ENCODE measurements around the gene MAP7. TPM values are rescaled to one million over a fixed set of nuclear protein-coding genes. Genes with fewer than 3 reads are reported as not detected.

MAP7 gene
- total RNA-seq (10 to 100 TPM; 16.8 to 22.0 TPM), polyA plus RNA-seq (ENCODE audit: insufficient read length in 6 of 6) (10 to 100 TPM; 15.7 to 18.7 (median 17.3) TPM)
- long read RNA-seq, donor 1, result 0 reads
- long read RNA-seq, donor 2, result 0 reads
- long read RNA-seq, donor 3, full-length matches to known transcripts, result 3 of 3 reads
- long read RNA-seq, donor 3, partial matches to known transcripts, result 0 of 3 reads
- long read RNA-seq, donor 3, other reads (novel, unspliced or antisense), result 0 of 3 reads
- long read RNA-seq, donor 4, partial matches to known transcripts, result 4 of 5 reads
- long read RNA-seq, donor 4, other reads (novel, unspliced or antisense), result 1 of 5 reads
- long read RNA-seq, donor 5, full-length matches to known transcripts, result 1 of 1 reads
- long read RNA-seq, donor 5, partial matches to known transcripts, result 0 of 1 reads
- long read RNA-seq, donor 5, other reads (novel, unspliced or antisense), result 0 of 1 reads
- long read RNA-seq, donor 6, full-length matches to known transcripts, result 1 of 1 reads
- long read RNA-seq, donor 6, partial matches to known transcripts, result 0 of 1 reads
- long read RNA-seq, donor 6, other reads (novel, unspliced or antisense), result 0 of 1 reads
- long read RNA-seq, donor 7, full-length matches to known transcripts, result 1 of 1 reads
- long read RNA-seq, donor 7, partial matches to known transcripts, result 0 of 1 reads
- long read RNA-seq, donor 7, other reads (novel, unspliced or antisense), result 0 of 1 reads
- long read RNA-seq, donor 8, full-length matches to known transcripts, result 3 of 3 reads
- long read RNA-seq, donor 8, partial matches to known transcripts, result 0 of 3 reads
- long read RNA-seq, donor 8, other reads (novel, unspliced or antisense), result 0 of 3 reads
- long read RNA-seq, donor 9, result 0 reads
- long read RNA-seq, donor 10, full-length matches to known transcripts, result 1 of 4 reads
- long read RNA-seq, donor 10, partial matches to known transcripts, result 3 of 4 reads
- long read RNA-seq, donor 10, other reads (novel, unspliced or antisense), result 0 of 4 reads
- long read RNA-seq, donor 11, partial matches to known transcripts, result 7 of 7 reads
- long read RNA-seq, donor 11, other reads (novel, unspliced or antisense), result 0 of 7 reads
- long read RNA-seq, donor 12, full-length matches to known transcripts, result 1 of 1 reads
- long read RNA-seq, donor 12, partial matches to known transcripts, result 0 of 1 reads
- long read RNA-seq, donor 12, other reads (novel, unspliced or antisense), result 0 of 1 reads

DNA sequence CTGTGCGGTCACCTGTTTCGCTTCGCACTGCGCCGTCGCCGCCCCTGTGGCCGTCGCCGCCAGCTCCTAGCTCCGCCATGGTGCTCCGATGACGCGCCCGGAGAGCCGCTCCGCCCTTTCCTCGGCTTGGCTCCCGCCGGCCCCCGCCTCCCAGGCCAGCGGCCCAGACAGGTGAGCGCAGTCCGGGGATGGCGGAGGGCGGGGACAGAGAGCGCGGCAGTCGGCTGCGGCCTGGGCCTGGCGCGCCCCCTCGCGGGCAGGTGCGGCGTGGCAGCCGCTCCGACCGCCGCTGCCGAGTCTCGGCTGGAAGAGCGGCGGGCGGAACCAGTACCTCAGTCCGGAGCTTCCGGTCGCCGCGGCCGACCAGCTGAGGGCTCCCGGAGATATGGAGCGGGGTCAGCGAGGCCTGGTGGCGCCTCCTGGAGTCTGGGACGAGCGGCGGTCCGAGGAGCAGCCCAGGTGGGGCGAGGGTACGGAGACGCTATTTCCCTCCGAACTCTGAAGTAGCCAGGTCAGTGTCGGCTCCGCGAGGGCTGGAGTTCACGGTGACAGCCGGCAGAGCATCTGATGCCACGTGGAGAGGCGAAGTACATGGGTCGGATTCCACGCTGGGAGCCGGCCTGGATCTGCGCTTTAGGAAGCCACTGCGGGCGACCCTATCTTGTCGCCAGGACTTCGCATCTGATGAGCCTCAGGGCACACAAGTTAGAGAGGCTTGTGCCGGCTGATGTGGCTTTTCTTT, at the start of gene MAP7:
Gene MAP7 (minus strand): TSS at position 93 of the 742 bp plus-strand sequence. CDS start 14 bp downstream, at position 79.
- TF ChIP-seq, protein P1, sequence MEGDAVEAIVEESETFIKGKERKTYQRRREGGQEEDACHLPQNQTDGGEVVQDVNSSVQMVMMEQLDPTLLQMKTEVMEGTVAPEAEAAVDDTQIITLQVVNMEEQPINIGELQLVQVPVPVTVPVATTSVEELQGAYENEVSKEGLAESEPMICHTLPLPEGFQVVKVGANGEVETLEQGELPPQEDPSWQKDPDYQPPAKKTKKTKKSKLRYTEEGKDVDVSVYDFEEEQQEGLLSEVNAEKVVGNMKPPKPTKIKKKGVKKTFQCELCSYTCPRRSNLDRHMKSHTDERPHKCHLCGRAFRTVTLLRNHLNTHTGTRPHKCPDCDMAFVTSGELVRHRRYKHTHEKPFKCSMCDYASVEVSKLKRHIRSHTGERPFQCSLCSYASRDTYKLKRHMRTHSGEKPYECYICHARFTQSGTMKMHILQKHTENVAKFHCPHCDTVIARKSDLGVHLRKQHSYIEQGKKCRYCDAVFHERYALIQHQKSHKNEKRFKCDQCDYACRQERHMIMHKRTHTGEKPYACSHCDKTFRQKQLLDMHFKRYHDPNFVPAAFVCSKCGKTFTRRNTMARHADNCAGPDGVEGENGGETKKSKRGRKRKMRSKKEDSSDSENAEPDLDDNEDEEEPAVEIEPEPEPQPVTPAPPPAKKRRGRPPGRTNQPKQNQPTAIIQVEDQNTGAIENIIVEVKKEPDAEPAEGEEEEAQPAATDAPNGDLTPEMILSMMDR (IDR thresholded peaks at IDR 0.05), result peak; percentile 90 to 95
- DNase-seq (peak in 3 of 4 donors; percentile 84 to 94 (median 86)), ATAC-seq (peak; percentile 97)
- H3K4me1 ChIP-seq, result peaks cover 4 to 19% of the 10 kb centered on the region in 2 donors
- H3K27ac ChIP-seq, result peak within 1 kb of the TSS; percentile 48 to 66
- H3K36me3 ChIP-seq, result peaks cover 0 to 7% of the 10 kb centered on the region in 2 donors
- peak within 1 kb of the TSS; percentile 58 to 68 for H3K4me3 ChIP-seq
- intact Hi-C loops (cut with DNase I), result no loop called here
- peaks cover 8 to 35% of the 10 kb centered on the region in 2 donors for H3K27me3 ChIP-seq
- no peaks in the 10 kb centered on the region for H3K9me3 ChIP-seq

DNA sequence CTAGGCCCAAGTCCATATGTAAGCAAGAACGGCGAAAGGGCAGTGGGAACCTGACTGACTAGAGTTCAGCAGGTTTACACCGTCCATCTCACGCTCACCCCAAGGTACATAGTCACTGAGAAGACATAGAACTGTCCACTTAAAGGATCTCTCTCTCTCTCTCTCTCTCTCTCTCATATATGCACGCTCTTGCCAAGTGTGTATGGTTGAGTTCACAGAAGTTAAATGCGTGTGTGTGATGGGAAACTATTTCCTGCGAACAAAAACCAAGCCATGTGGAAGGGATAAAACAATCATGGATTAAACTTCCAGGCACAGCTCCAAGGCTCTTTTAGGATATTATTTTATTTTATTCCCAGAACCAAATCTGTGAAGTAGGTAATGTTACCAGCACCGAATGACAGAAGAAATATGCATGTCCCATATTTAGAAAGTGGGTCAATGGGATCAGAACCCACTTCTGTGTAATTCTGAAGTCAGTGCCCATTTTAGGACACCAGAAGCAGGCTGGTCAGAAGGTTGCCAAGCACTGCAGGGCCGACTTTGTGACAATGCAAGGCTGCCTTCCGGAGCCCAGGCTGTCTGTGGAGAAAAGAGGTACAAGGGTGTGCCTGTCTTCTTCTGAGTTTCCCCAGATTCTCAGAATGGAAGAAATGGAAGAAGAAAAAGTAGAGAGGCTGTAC, 49.2 kb upstream of the MAP7 start:
- TF ChIP-seq, protein P1 (IDR thresholded peaks at IDR 0.05), result no peak
- H3K27ac ChIP-seq, result no peak overlapping the region
- peaks cover 0 to 52% of the 10 kb centered on the region in 2 donors for H3K36me3 ChIP-seq
- ATAC-seq (no peak), DNase-seq (peak in 1 of 4 donors; percentile 16)
- no peak overlapping the region for H3K4me3 ChIP-seq
- H3K4me1 ChIP-seq, result peaks cover 0 to 9% of the 10 kb centered on the region in 2 donors
- intact Hi-C loops (cut with DNase I), result loop anchor here in 1 of 2 donors (10.0 kb wide), 1 partner anchor 195 kb away; the partner anchor contains the start of gene MAP3K5
- no peaks in the 10 kb centered on the region for H3K27me3 ChIP-seq
- H3K9me3 ChIP-seq, result no peaks in the 10 kb centered on the region

DNA sequence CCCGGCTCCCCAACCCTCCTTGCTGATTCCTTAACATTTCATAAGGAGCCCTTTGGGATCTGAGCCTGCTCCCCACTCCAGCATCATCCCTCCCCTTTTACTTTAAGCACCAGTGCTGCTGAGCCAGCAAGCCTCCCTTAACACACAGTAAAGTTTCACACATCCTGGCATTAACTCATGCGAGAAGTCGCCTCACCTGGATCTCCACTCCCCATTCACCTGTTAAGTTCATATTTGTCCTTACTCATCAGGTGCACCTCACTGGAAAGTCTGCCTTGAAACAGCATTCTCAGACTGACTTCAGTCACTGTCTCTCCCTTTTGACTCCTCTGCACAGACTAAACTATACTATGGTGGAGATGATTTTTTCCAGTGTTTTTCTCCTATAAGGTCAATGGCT, 47.8 kb upstream of the MAP7 start:
- no peak for DNase-seq
- no peak overlapping the region for H3K4me3 ChIP-seq
- intact Hi-C loops (cut with DNase I), result no loop called here
- no peaks in the 10 kb centered on the region for H3K9me3 ChIP-seq
- TF ChIP-seq, protein P1 (IDR thresholded peaks at IDR 0.05), result no peak
- H3K27me3 ChIP-seq, result no peaks in the 10 kb centered on the region
- peaks cover 0 to 38% of the 10 kb centered on the region in 2 donors for H3K36me3 ChIP-seq
- peaks cover 0 to 21% of the 10 kb centered on the region in 2 donors for H3K4me1 ChIP-seq
- no peak overlapping the region for H3K27ac ChIP-seq
- no peak for ATAC-seq

DNA sequence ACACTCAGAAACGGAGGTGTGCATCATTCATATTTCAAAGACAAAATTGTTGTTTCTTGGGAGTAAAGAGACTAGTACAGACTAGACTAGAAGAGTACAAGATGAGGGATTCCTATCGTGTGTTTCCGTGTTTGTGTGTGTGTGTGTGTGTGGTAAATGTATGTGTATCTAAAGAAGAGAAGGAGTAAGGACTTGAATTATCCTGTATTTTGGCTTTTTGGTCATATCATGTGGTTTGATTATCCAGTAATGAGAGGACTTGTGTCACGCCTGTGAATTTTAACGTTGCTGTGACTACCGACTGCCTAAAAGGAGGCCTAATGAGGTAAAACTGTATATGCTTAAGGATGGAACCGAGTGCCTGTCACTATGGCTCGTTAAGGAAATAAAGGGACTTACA, 44.4 kb upstream of the MAP7 start:
- intact Hi-C loops (cut with DNase I), result no loop called here
- Histone ChIP-seq H3K27me3 (no peaks in the 10 kb centered on the region), H3K27ac (peak overlapping the region; percentile 27 to 85), H3K4me3 (no peak overlapping the region), H3K36me3 (peaks cover 0 to 55% of the 10 kb centered on the region in 2 donors), H3K4me1 (peaks cover 0 to 26% of the 10 kb centered on the region in 2 donors), H3K9me3 (no peaks in the 10 kb centered on the region)
- TF ChIP-seq, protein P1 (IDR thresholded peaks at IDR 0.05), result no peak
- ATAC-seq, result no peak
- DNase-seq, result no peak
